ENCODE results near the gene CD36. TPM values are rescaled to one million over a fixed set of nuclear protein-coding genes. Genes with fewer than 3 reads are reported as not detected.

The CD36 gene
- total and polyA plus RNA-seq, 2 experiments from 2014 or later: 0.40 to 1.8 TPM

DNA sequence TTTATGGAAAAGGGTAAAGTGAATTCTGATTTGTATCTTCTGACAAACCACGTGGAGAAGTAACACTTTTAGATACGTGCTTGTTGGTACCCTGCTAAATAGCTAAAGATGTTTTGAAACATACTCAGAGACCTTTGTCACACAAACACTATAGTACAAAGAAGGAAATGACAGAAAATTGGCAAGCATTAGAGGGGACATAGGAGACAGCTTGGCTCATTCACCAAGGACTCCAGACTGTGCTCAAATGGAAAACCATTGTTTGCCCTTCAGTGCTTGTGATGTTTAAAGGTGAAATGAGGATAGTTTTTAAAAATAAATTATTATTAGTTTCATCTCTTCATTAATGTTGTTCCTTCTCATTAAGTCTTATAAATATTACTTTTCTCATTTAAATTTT is 34.0 kb upstream of the CD36 start:
- ATAC-seq: no peak
- Histone ChIP-seq H3K79me2 (replicated peaks; ENCODE audit: insufficient read depth) (no peaks in the 10 kb centered on the region), H3K4me3 (no peak overlapping the region), H3K4me2 (no peak overlapping the region), H3K9me2 (ENCODE audit: insufficient read depth) (no peaks in the 10 kb centered on the region), H2AFZ (no peak overlapping the region), H4K20me1 (replicated peaks; ENCODE audit: insufficient read depth) (no peaks in the 10 kb centered on the region), H3F3A (replicated peaks; ENCODE audit: low read depth) (no peaks in the 10 kb centered on the region), H3K36me3 (ENCODE audit: insufficient read depth) (no peaks in the 10 kb centered on the region), H3K4me1 (ENCODE audit: insufficient read depth) (no peaks in the 10 kb centered on the region), H3K27ac (ENCODE audit: low read depth) (no peak overlapping the region), H3K27me3 (ENCODE audit: insufficient read depth) (no peaks in the 10 kb centered on the region)
- Mint-ChIP-seq H3K4me3 (no peak overlapping the region), H3K9me3 (no peaks in the 10 kb centered on the region), H3K27ac (no peak overlapping the region), H3K4me1 (peaks cover 3% of the 10 kb centered on the region; the same call in 1 of the 3 replicates), H3K27me3 (ENCODE audit: insufficient read depth, low read depth, poor library complexity) (no peaks in the 10 kb centered on the region), H3K36me3 (ENCODE audit: low read depth) (no peaks in the 10 kb centered on the region)
- no peak for DNase-seq (ENCODE audit: low spot score)
- no peak for TF ChIP-seq NANOG (IDR thresholded peaks at IDR 0.05; ENCODE audit: borderline replicate concordance)
- no peak for TF ChIP-seq EZH2phosphoT487 (IDR thresholded peaks at IDR 0.05; ENCODE audit: unreplicated experiment)
- TF ChIP-seq, protein P1, sequence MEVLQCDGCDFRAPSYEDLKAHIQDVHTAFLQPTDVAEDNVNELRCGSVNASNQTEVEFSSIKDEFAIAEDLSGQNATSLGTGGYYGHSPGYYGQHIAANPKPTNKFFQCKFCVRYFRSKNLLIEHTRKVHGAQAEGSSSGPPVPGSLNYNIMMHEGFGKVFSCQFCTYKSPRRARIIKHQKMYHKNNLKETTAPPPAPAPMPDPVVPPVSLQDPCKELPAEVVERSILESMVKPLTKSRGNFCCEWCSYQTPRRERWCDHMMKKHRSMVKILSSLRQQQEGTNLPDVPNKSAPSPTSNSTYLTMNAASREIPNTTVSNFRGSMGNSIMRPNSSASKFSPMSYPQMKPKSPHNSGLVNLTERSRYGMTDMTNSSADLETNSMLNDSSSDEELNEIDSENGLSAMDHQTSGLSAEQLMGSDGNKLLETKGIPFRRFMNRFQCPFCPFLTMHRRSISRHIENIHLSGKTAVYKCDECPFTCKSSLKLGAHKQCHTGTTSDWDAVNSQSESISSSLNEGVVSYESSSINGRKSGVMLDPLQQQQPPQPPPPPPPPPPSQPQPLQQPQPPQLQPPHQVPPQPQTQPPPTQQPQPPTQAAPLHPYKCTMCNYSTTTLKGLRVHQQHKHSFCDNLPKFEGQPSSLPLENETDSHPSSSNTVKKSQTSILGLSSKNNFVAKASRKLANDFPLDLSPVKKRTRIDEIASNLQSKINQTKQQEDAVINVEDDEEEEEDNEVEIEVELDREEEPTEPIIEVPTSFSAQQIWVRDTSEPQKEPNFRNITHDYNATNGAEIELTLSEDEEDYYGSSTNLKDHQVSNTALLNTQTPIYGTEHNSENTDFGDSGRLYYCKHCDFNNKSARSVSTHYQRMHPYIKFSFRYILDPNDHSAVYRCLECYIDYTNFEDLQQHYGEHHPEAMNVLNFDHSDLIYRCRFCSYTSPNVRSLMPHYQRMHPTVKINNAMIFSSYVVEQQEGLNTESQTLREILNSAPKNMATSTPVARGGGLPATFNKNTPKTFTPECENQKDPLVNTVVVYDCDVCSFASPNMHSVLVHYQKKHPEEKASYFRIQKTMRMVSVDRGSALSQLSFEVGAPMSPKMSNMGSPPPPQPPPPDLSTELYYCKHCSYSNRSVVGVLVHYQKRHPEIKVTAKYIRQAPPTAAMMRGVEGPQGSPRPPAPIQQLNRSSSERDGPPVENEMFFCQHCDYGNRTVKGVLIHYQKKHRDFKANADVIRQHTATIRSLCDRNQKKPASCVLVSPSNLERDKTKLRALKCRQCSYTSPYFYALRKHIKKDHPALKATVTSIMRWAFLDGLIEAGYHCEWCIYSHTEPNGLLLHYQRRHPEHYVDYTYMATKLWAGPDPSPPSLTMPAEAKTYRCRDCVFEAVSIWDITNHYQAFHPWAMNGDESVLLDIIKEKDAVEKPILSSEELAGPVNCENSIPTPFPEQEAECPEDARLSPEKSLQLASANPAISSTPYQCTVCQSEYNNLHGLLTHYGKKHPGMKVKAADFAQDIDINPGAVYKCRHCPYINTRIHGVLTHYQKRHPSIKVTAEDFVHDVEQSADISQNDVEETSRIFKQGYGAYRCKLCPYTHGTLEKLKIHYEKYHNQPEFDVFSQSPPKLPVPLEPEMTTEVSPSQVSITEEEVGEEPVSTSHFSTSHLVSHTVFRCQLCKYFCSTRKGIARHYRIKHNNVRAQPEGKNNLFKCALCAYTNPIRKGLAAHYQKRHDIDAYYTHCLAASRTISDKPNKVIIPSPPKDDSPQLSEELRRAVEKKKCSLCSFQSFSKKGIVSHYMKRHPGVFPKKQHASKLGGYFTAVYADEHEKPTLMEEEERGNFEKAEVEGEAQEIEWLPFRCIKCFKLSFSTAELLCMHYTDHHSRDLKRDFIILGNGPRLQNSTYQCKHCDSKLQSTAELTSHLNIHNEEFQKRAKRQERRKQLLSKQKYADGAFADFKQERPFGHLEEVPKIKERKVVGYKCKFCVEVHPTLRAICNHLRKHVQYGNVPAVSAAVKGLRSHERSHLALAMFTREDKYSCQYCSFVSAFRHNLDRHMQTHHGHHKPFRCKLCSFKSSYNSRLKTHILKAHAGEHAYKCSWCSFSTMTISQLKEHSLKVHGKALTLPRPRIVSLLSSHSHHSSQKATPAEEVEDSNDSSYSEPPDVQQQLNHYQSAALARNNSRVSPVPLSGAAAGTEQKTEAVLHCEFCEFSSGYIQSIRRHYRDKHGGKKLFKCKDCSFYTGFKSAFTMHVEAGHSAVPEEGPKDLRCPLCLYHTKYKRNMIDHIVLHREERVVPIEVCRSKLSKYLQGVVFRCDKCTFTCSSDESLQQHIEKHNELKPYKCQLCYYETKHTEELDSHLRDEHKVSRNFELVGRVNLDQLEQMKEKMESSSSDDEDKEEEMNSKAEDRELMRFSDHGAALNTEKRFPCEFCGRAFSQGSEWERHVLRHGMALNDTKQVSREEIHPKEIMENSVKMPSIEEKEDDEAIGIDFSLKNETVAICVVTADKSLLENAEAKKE (CRISPR knock-in tag; IDR thresholded peaks at IDR 0.05): no peak
- TF ChIP-seq ZNF331 (CRISPR knock-in tag; IDR thresholded peaks at IDR 0.05; ENCODE audit: low read depth): no peak
- no peak for TF ChIP-seq JUNB (IDR thresholded peaks at IDR 0.05; ENCODE audit: unreplicated experiment)
- no peak for TF ChIP-seq EZH2 (IDR thresholded peaks at IDR 0.05; ENCODE audit: low read depth, unreplicated experiment)
- no peak for TF ChIP-seq CREB1 (CRISPR knock-in tag; IDR thresholded peaks at IDR 0.05; ENCODE audit: low read depth)
- TF ChIP-seq STAT1 (IDR thresholded peaks at IDR 0.05; ENCODE audit: unreplicated experiment): no peak
- TF ChIP-seq, protein P2, sequence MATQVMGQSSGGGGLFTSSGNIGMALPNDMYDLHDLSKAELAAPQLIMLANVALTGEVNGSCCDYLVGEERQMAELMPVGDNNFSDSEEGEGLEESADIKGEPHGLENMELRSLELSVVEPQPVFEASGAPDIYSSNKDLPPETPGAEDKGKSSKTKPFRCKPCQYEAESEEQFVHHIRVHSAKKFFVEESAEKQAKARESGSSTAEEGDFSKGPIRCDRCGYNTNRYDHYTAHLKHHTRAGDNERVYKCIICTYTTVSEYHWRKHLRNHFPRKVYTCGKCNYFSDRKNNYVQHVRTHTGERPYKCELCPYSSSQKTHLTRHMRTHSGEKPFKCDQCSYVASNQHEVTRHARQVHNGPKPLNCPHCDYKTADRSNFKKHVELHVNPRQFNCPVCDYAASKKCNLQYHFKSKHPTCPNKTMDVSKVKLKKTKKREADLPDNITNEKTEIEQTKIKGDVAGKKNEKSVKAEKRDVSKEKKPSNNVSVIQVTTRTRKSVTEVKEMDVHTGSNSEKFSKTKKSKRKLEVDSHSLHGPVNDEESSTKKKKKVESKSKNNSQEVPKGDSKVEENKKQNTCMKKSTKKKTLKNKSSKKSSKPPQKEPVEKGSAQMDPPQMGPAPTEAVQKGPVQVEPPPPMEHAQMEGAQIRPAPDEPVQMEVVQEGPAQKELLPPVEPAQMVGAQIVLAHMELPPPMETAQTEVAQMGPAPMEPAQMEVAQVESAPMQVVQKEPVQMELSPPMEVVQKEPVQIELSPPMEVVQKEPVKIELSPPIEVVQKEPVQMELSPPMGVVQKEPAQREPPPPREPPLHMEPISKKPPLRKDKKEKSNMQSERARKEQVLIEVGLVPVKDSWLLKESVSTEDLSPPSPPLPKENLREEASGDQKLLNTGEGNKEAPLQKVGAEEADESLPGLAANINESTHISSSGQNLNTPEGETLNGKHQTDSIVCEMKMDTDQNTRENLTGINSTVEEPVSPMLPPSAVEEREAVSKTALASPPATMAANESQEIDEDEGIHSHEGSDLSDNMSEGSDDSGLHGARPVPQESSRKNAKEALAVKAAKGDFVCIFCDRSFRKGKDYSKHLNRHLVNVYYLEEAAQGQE (IDR thresholded peaks at IDR 0.05; ENCODE audit: unreplicated experiment): no peak
- TF ChIP-seq ZNF114 (CRISPR knock-in tag; IDR thresholded peaks at IDR 0.05): no peak
- no peak for TF ChIP-seq POLR2AphosphoS5 (IDR thresholded peaks at IDR 0.05; ENCODE audit: low read depth)
- TF ChIP-seq, protein P3, sequence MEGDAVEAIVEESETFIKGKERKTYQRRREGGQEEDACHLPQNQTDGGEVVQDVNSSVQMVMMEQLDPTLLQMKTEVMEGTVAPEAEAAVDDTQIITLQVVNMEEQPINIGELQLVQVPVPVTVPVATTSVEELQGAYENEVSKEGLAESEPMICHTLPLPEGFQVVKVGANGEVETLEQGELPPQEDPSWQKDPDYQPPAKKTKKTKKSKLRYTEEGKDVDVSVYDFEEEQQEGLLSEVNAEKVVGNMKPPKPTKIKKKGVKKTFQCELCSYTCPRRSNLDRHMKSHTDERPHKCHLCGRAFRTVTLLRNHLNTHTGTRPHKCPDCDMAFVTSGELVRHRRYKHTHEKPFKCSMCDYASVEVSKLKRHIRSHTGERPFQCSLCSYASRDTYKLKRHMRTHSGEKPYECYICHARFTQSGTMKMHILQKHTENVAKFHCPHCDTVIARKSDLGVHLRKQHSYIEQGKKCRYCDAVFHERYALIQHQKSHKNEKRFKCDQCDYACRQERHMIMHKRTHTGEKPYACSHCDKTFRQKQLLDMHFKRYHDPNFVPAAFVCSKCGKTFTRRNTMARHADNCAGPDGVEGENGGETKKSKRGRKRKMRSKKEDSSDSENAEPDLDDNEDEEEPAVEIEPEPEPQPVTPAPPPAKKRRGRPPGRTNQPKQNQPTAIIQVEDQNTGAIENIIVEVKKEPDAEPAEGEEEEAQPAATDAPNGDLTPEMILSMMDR (conservative IDR thresholded peaks at IDR 0.05; ENCODE audit: low read depth in 2 of 2): no peak
- TF ChIP-seq, protein P4, sequence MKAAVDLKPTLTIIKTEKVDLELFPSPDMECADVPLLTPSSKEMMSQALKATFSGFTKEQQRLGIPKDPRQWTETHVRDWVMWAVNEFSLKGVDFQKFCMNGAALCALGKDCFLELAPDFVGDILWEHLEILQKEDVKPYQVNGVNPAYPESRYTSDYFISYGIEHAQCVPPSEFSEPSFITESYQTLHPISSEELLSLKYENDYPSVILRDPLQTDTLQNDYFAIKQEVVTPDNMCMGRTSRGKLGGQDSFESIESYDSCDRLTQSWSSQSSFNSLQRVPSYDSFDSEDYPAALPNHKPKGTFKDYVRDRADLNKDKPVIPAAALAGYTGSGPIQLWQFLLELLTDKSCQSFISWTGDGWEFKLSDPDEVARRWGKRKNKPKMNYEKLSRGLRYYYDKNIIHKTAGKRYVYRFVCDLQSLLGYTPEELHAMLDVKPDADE (IDR thresholded peaks at IDR 0.05): no peak
